Measurements from ENCODE around the gene ELL2. TPM values are rescaled to one million over a fixed set of nuclear protein-coding genes. Genes with fewer than 3 reads are reported as not detected.

Gene ELL2
- polyA plus RNA-seq, 3 donors: 3.1 to 8.1 (median 5.8) TPM

- H3K79me2 ChIP-seq (ENCODE audit: insufficient read depth, low read length): no peaks in the 10 kb centered on the region
- peaks cover 0 to 13% of the 10 kb centered on the region in 2 donors for H3K36me3 ChIP-seq (replicated peaks in 1 of 2; ENCODE audit: control insufficient read depth in 1 of 2, insufficient read depth in 2 of 2, low read length in 2 of 2)
- no CpG with 5 or more reads among the region's 1 CpG for WGBS (ENCODE audit: insufficient coverage)
- H2AFZ ChIP-seq (ENCODE audit: insufficient read depth, low read depth, low read length, poor library complexity, severe bottlenecking): no peak overlapping the region
- Mint-ChIP-seq H3K4me3 (no peak overlapping the region), H3K27me3 (ENCODE audit: low read depth in 3 of 3) (no peaks in the 10 kb centered on the region), H3K4me1 (no peaks in the 10 kb centered on the region), H3K36me3 (peaks cover 14 to 29% of the 10 kb centered on the region in 2 donors), H3K9me3 (no peaks in the 10 kb centered on the region), H3K27ac (no peak overlapping the region)
- no peaks in the 10 kb centered on the region for H3K4me1 ChIP-seq (ENCODE audit: control insufficient read depth in 1 of 2, insufficient read depth in 2 of 2, low read length in 2 of 2)
- H3K4me2 ChIP-seq (replicated peaks; ENCODE audit: extremely low read depth, low read length, poor library complexity, severe bottlenecking): no peak overlapping the region
- TF ChIP-seq, protein P1, sequence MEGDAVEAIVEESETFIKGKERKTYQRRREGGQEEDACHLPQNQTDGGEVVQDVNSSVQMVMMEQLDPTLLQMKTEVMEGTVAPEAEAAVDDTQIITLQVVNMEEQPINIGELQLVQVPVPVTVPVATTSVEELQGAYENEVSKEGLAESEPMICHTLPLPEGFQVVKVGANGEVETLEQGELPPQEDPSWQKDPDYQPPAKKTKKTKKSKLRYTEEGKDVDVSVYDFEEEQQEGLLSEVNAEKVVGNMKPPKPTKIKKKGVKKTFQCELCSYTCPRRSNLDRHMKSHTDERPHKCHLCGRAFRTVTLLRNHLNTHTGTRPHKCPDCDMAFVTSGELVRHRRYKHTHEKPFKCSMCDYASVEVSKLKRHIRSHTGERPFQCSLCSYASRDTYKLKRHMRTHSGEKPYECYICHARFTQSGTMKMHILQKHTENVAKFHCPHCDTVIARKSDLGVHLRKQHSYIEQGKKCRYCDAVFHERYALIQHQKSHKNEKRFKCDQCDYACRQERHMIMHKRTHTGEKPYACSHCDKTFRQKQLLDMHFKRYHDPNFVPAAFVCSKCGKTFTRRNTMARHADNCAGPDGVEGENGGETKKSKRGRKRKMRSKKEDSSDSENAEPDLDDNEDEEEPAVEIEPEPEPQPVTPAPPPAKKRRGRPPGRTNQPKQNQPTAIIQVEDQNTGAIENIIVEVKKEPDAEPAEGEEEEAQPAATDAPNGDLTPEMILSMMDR (IDR thresholded peaks at IDR 0.05): no peak
- no peak overlapping the region for H3K27ac ChIP-seq (ENCODE audit: low read depth in 1 of 2, low read length in 2 of 2)
- H3K9ac ChIP-seq (ENCODE audit: insufficient read depth, low read length, poor library complexity, severe bottlenecking): no peak overlapping the region
- peaks cover 30% of the 10 kb centered on the region for H4K20me1 ChIP-seq (ENCODE audit: insufficient read depth, low read length)
- H3K27me3 ChIP-seq (ENCODE audit: control insufficient read depth in 2 of 2, insufficient read depth in 2 of 2, low read length in 2 of 2): no peaks in the 10 kb centered on the region
- no peak for DNase-seq
- no peaks in the 10 kb centered on the region for H3K9me3 ChIP-seq (replicated peaks in 1 of 2; ENCODE audit: control insufficient read depth in 1 of 2, insufficient read depth in 1 of 2, low read length in 2 of 2)
- intact Hi-C loops (cut with micrococcal nuclease): no loop called here
- no peak overlapping the region for H3K4me3 ChIP-seq (replicated peaks in 1 of 3; ENCODE audit: low read depth in 2 of 3, low read length in 3 of 3)
Observed at GRCh38 chr5:95938766-95939165, 22.9 kb downstream of the ELL2 start.

DNA sequence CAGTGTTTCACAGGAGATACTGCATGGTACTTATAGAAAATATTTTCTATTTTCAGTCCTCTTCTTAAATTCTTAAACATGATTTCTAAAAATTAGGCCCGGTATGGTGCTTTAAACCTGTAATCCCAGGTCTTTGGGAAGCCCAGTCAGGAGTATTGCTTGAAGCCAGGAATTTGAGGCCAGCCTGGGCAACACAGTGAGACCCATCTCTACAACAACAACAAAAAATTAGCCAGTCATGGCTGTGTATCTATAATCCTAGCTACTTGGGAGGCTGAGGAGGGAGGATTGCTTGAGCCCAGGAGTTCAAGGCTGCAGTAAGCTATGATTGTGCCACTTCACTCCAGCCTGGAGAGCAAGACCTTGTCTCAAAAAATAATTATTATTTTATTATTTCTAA, 23.3 kb downstream of the ELL2 start:
- Histone ChIP-seq H3K4me1 (ENCODE audit: control insufficient read depth in 1 of 2, insufficient read depth in 2 of 2, low read length in 2 of 2) (no peaks in the 10 kb centered on the region), H3K36me3 (replicated peaks in 1 of 2; ENCODE audit: control insufficient read depth in 1 of 2, insufficient read depth in 2 of 2, low read length in 2 of 2) (peaks cover 0 to 13% of the 10 kb centered on the region in 2 donors), H3K79me2 (ENCODE audit: insufficient read depth, low read length) (no peaks in the 10 kb centered on the region), H3K27me3 (ENCODE audit: control insufficient read depth in 2 of 2, insufficient read depth in 2 of 2, low read length in 2 of 2) (no peaks in the 10 kb centered on the region), H2AFZ (ENCODE audit: insufficient read depth, low read depth, low read length, poor library complexity, severe bottlenecking) (no peak overlapping the region), H3K4me2 (replicated peaks; ENCODE audit: extremely low read depth, low read length, poor library complexity, severe bottlenecking) (no peak overlapping the region), H3K4me3 (replicated peaks in 1 of 3; ENCODE audit: low read depth in 2 of 3, low read length in 3 of 3) (no peak overlapping the region), H4K20me1 (ENCODE audit: insufficient read depth, low read length) (peaks cover 25% of the 10 kb centered on the region), H3K27ac (ENCODE audit: low read depth in 1 of 2, low read length in 2 of 2) (no peak overlapping the region), H3K9ac (ENCODE audit: insufficient read depth, low read length, poor library complexity, severe bottlenecking) (no peak overlapping the region), H3K9me3 (replicated peaks in 1 of 2; ENCODE audit: control insufficient read depth in 1 of 2, insufficient read depth in 1 of 2, low read length in 2 of 2) (no peaks in the 10 kb centered on the region)
- H3K36me3 Mint-ChIP-seq: peaks cover 14 to 29% of the 10 kb centered on the region in 2 donors
- no peak overlapping the region for H3K27ac Mint-ChIP-seq
- DNase-seq: no peak
- intact Hi-C loops (cut with micrococcal nuclease): no loop called here
- H3K4me3 Mint-ChIP-seq: no peak overlapping the region
- WGBS (ENCODE audit: insufficient coverage): 100% methylated on average over 1 of the region's 1 CpG
- TF ChIP-seq, protein P1 (IDR thresholded peaks at IDR 0.05): no peak
- H3K4me1 Mint-ChIP-seq: no peaks in the 10 kb centered on the region
- no peaks in the 10 kb centered on the region for H3K27me3 Mint-ChIP-seq (ENCODE audit: low read depth in 3 of 3)
- no peaks in the 10 kb centered on the region for H3K9me3 Mint-ChIP-seq
